GM12878 (cell line): ENCODE results near the gene AFF1. TPM values are rescaled to one million over a fixed set of nuclear protein-coding genes. Genes with fewer than 3 reads are reported as not detected.

ENCODE experiments used
- ATAC-seq: fragments of 200-7000 bp; cut with Tn5 transposase; 3 replicates; pipeline ENCODE4 v1.9.1; 2020; ENCODE audit warnings: mild to moderate bottlenecking, moderate library complexity
- BruUV-seq: library from RNA; stranded (reverse); fragments of 400-500 nt; replicated peaks from 2 replicates; lab custom pipeline; 2021; lab: Mats Ljungman, UMichigan
- CTCF ChIA-PET: fragments of 300-600 bp; sonication (Branson Sonifier 250); formaldehyde crosslinking; extraction: SDS; loops from one replicate; lab custom pipeline; 2021; ENCODE audit warnings: inconsistent platforms; lab: Yijun Ruan, JAX
- POLR2A ChIA-PET: fragments of 350-600 bp; formaldehyde crosslinking; extraction: SDS; loops from one replicate; lab custom pipeline; 2021; ENCODE audit warnings: inconsistent platforms; lab: Charles Lee
- RAD21 ChIA-PET: fragments of 300-600 bp; sonication (Branson Sonifier 250); formaldehyde crosslinking; loops from one replicate; lab custom pipeline; 2023; ENCODE audit warnings: antibody characterized with exemption; ENCODE audit not compliant: unreplicated experiment; lab: Charles Lee
- SMC1A ChIA-PET: fragments of 300-600 bp; sonication (Branson Sonifier 250); formaldehyde crosslinking; loops from one replicate; lab custom pipeline; 2023; ENCODE audit not compliant: unreplicated experiment, uncharacterized antibody; lab: Charles Lee
- DNase-seq: peaks from one replicate; pipeline ENCODE4 v3.0.0-alpha.2; 2011; ENCODE audit warnings: low read depth, low spot score
- FAIRE-seq: peaks from 3 replicates; lab custom pipeline; 2011; peaks lifted over from hg19 to GRCh38; lab: Jason Lieb, UNC
- H2AFZ ChIP-seq: 2 replicates; pipeline ENCODE4 v1.6.0; 2011; ENCODE audit warnings: low read depth, low read length, control low read depth; ENCODE audit not compliant: control insufficient read depth
- H3K27ac ChIP-seq: 2 replicates; pipeline ENCODE4 v1.5.1; 2011; ENCODE audit warnings: control low read depth; ENCODE audit not compliant: control insufficient read depth, insufficient read depth
- H3K27me3 ChIP-seq, 2 experiments: replicated peaks in 1 of 2; 2 replicates each; pipeline versions ENCODE4 v1.6.0 to v1.6.1; 2011; ENCODE audit warnings: low read length in 1 of 2; ENCODE audit not compliant: control insufficient read depth in 2 of 2, insufficient read depth in 2 of 2
- H3K36me3 ChIP-seq, 2 experiments: 2 replicates each; pipeline ENCODE4 v1.5.1; 2011; ENCODE audit warnings: low read length in 1 of 2; ENCODE audit not compliant: control insufficient read depth in 2 of 2, insufficient read depth in 2 of 2
- H3K4me1 ChIP-seq: 2 replicates; pipeline ENCODE4 v1.6.1; 2011; ENCODE audit warnings: mild to moderate bottlenecking, low read length, moderate library complexity, mixed read lengths; ENCODE audit not compliant: control insufficient read depth, insufficient read depth
- H3K4me2 ChIP-seq: 2 replicates; pipeline ENCODE4 v1.6.0; 2011; ENCODE audit warnings: control low read depth; ENCODE audit not compliant: control insufficient read depth, insufficient read depth
- H3K4me3 ChIP-seq: fragments of 200-600 bp; sonication (generic); 2 replicates; pipeline ENCODE4 v1.5.1; 2016
- H3K79me2 ChIP-seq: 2 replicates; pipeline ENCODE4 v1.6.0; 2011; ENCODE audit warnings: low read length; ENCODE audit not compliant: control insufficient read depth, insufficient read depth
- H3K9ac ChIP-seq: 2 replicates; pipeline ENCODE4 v1.8.0; 2011; ENCODE audit warnings: low read length, control low read depth, mixed read lengths; ENCODE audit not compliant: control insufficient read depth, insufficient read depth
- H3K9me3 ChIP-seq: replicated peaks from 3 replicates; pipeline ENCODE4 v1.5.1; 2011; ENCODE audit warnings: mild to moderate bottlenecking, low read length; ENCODE audit not compliant: control insufficient read depth, insufficient read depth
- H4K20me1 ChIP-seq: 2 replicates; pipeline ENCODE4 v1.6.0; 2011; ENCODE audit not compliant: control insufficient read depth, insufficient read depth
- BRCA1 ChIP-seq: IDR thresholded peaks from 2 replicates; pipeline ENCODE4 v1.6.1; 2011; ENCODE audit warnings: low read depth, low read length, improper control_type of control experiment
- CEBPB ChIP-seq, 2 experiments: fragments of 150-350 bp in 1 of 2; IDR thresholded peaks; 2 replicates each; pipeline ENCODE4 v1.6.1; 2012 to 2014; ENCODE audit warnings: low read depth in 2 of 2, low read length in 2 of 2, borderline replicate concordance in 1 of 2, inconsistent platforms in 1 of 2
- CHD1 ChIP-seq: IDR thresholded peaks from 2 replicates; pipeline ENCODE4 v1.6.1; 2012; ENCODE audit warnings: low read depth, low read length, improper control_type of control experiment
- CHD4 ChIP-seq: fragments of 200-600 bp; sonication (generic); IDR thresholded peaks from 2 replicates; pipeline ENCODE4 v1.6.1; 2016; ENCODE audit warnings: mild to moderate bottlenecking
- CREB1 ChIP-seq: IDR thresholded peaks from 2 replicates; pipeline ENCODE4 v1.6.1; 2012; ENCODE audit warnings: low read depth, mild to moderate bottlenecking, inconsistent platforms
- CREM ChIP-seq: IDR thresholded peaks from 2 replicates; pipeline ENCODE4 v1.6.1; 2014; ENCODE audit warnings: antibody characterized with exemption, low read depth
- ESRRA ChIP-seq: IDR thresholded peaks from 2 replicates; pipeline ENCODE4 v1.6.1; 2012; ENCODE audit warnings: mild to moderate bottlenecking, low read length, improper control_type of control experiment
- GATAD2B ChIP-seq: fragments of 450-650 bp; conservative IDR thresholded peaks from 2 replicates; pipeline ENCODE4 v1.6.1; 2017; ENCODE audit warnings: low read depth, mild to moderate bottlenecking, moderate library complexity
- LARP7 ChIP-seq: fragments of 450-650 bp; IDR thresholded peaks from 2 replicates; pipeline ENCODE4 v1.6.1; 2017; ENCODE audit warnings: mild to moderate bottlenecking
- NR2F1 ChIP-seq: fragments of 450-650 bp; conservative IDR thresholded peaks from 2 replicates; pipeline ENCODE4 v1.6.1; 2017; ENCODE audit warnings: mild to moderate bottlenecking
- RAD51 ChIP-seq: fragments of 450-650 bp; IDR thresholded peaks from 2 replicates; pipeline ENCODE4 v1.6.1; 2016; ENCODE audit warnings: moderate library complexity, mild to moderate bottlenecking, inconsistent platforms
- SP1 ChIP-seq: IDR thresholded peaks from one replicate; pipeline ENCODE4 v1.6.1; 2011; ENCODE audit warnings: low read depth, low read length
- SRF ChIP-seq, 2 experiments: IDR thresholded peaks; 2 replicates each; pipeline ENCODE4 v1.6.1; 2011; ENCODE audit warnings: low read depth in 2 of 2, low read length in 2 of 2, mild to moderate bottlenecking in 1 of 2, moderate library complexity in 1 of 2
- USF1 ChIP-seq: IDR thresholded peaks from 2 replicates; pipeline ENCODE4 v1.6.1; 2011; ENCODE audit warnings: borderline replicate concordance, low read depth, mild to moderate bottlenecking, moderate library complexity, mixed read lengths, low read length; ENCODE audit not compliant: insufficient read depth; ENCODE audit errors: extremely low read length
- WRNIP1 ChIP-seq: IDR thresholded peaks from 2 replicates; pipeline ENCODE4 v1.6.1; 2011; ENCODE audit warnings: low read depth, low read length, improper control_type of control experiment, borderline replicate concordance
- ZNF24 ChIP-seq: fragments of 450-650 bp; IDR thresholded peaks from 2 replicates; pipeline ENCODE4 v1.6.1; 2017; ENCODE audit warnings: antibody characterized with exemption, mild to moderate bottlenecking
- WGBS: methylation state at CpG from one replicate; pipeline ENCODE4 v1.1.6; 2016; ENCODE audit warnings: low lambda C conversion rate; ENCODE audit not compliant: insufficient replicate concordance, insufficient coverage; ENCODE audit errors: missing lambda C conversion rate; 5-methylcytosine and 5-hydroxymethylcytosine counted together
- in situ Hi-C: fragments of 300-500 bp; cut with MboI; formaldehyde crosslinking; loops from 9 replicates; pipeline ENCODE4 v1.14.3; 2018; ENCODE audit warnings: mixed read lengths
- intact Hi-C: fragments of 100-400 bp; cut with micrococcal nuclease; formaldehyde crosslinking; loops from one replicate; pipeline ENCODE4 v1.14.2; 2022; ENCODE audit not compliant: unreplicated experiment
- polyA plus RNA-seq, 11 experiments: library from polyadenylated mRNA; depleted of rRNA in 4 of 11; unstranded in 6 of 11; stranded (reverse) in 5 of 11; fragments of >200 nt; fragmentation: Nextera tagmentation in 4 of 11; fragmentation: Illumina TruSeq in 1 of 11; extraction: Ambion mirVana in 4 of 11; extraction: Trizol in 1 of 11; gene quantifications; 1 replicate in 1 of 11; 2 replicates in 10 of 11; pipeline versions ENCODE4 v1.2.1 to v1.2.3, GENCODE V29; 2011 to 2016; ENCODE audit warnings: inconsistent platforms in 2 of 11, missing spikeins in 2 of 11, low read depth in 1 of 11
- total RNA-seq, 4 experiments: library from RNA; depleted of rRNA in 3 of 4; stranded (reverse); fragments of >200 nt in 3 of 4; fragmentation: Illumina TruSeq in 1 of 4; extraction: Trizol in 1 of 4; gene quantifications; 2 replicates each; pipeline versions ENCODE4 v1.2.1 to v1.2.3, GENCODE V29; 2013 to 2021
- TF ChIP-seq, protein P1 (sequence below): fragments of 150-350 bp; IDR thresholded peaks from 2 replicates; pipeline ENCODE4 v1.6.1; 2014; ENCODE audit warnings: mild to moderate bottlenecking, low read depth, low read length

AFF1 gene
- total and polyA plus RNA-seq, 10 of the 15 experiments (the other 5 are each of a cell fraction or from before 2014, with no cell fraction given) = 3.5 to 56.1 (median 21.5) TPM

- ChIA-PET POLR2A (interaction anchor here (0.6 kb wide), 1 partner anchor 23 kb away, joined by 3 read pairs; no protein-coding TSS in a partner anchor), SMC1A (no interaction called here)
- in situ Hi-C loops = loop anchor here (25.0 kb wide), 1 partner anchor 671 kb away; the partner anchor contains the start of gene MEPE
- Histone ChIP-seq H4K20me1 (no peaks in the 10 kb centered on the region), H3K4me2 (no peak overlapping the region), H3K4me3 (no peak overlapping the region), H3K79me2 (no peaks in the 10 kb centered on the region)
- no TSS peak for BruUV-seq
- no peak for DNase-seq
- TF ChIP-seq ESRRA (no peak), SRF (IDR thresholded peaks at IDR 0.05; ENCODE audit: low read depth in 2 of 2, low read length in 2 of 2) (no peak), RAD51 (no peak), ZNF24 (no peak), CEBPB (IDR thresholded peaks at IDR 0.05; ENCODE audit: borderline replicate concordance in 1 of 2, low read depth in 2 of 2, low read length in 2 of 2) (no peak), NR2F1 (no peak), CREB1 (no peak), WRNIP1 (no peak), USF1 (no peak), SP1 (no peak), BRCA1 (no peak), GATAD2B (no peak), CREM (no peak), CHD1 (no peak), LARP7 (no peak), CHD4 (no peak)
- TF ChIP-seq, protein P1, sequence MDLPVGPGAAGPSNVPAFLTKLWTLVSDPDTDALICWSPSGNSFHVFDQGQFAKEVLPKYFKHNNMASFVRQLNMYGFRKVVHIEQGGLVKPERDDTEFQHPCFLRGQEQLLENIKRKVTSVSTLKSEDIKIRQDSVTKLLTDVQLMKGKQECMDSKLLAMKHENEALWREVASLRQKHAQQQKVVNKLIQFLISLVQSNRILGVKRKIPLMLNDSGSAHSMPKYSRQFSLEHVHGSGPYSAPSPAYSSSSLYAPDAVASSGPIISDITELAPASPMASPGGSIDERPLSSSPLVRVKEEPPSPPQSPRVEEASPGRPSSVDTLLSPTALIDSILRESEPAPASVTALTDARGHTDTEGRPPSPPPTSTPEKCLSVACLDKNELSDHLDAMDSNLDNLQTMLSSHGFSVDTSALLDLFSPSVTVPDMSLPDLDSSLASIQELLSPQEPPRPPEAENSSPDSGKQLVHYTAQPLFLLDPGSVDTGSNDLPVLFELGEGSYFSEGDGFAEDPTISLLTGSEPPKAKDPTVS = no peak
- TF ChIP-seq, all 136 proteins: peak for 0
- Histone ChIP-seq H2AFZ (no peak overlapping the region), H3K27me3 (no peaks in the 10 kb centered on the region), H3K36me3 (peaks cover 0 to 13% of the 10 kb centered on the region in 2 experiments; a peak in 2 of 4 replicates), H3K9me3 (no peaks in the 10 kb centered on the region), H3K27ac (no peak overlapping the region), H3K4me1 (no peaks in the 10 kb centered on the region), H3K9ac (no peak overlapping the region)
- CTCF ChIA-PET = interaction anchor here (0.7 to 2.5 kb wide), 4 partner anchors 11 to 244 kb away, joined by 3 to 13 read pairs (median 3); no protein-coding TSS in a partner anchor
- intact Hi-C loops = no loop called here
- FAIRE-seq (no peak), ATAC-seq (no peak)
- 63% methylated on average over 3 of the region's 3 CpGs for WGBS
- RAD21 ChIA-PET = interaction anchor here (1.0 kb wide), 1 partner anchor 69 kb away, joined by 4 read pairs; no protein-coding TSS in a partner anchor
Observed at GRCh38 chr4:87166296-87166854, 231.6 kb downstream of the AFF1 start.
